ENCODE measurements around the gene TTC4.

GRCh38 chr1:54695221-54695620, 20.4 kb upstream of the TTC4 start:
- TF ChIP-seq POLR2AphosphoS5 (IDR thresholded peaks at IDR 0.05), result no peak
- TF ChIP-seq POLR2A (IDR thresholded peaks at IDR 0.05), result no peak

All from spleen (tissue), 3 donors.